Endothelial cell of umbilical vein (primary cell): ENCODE measurements around the gene CNTN2. TPM values are rescaled to one million over a fixed set of nuclear protein-coding genes. Genes with fewer than 3 reads are reported as not detected.

Experiments used
- BruUV-seq: library from RNA; stranded (reverse); fragments of 400-500 nt; replicated peaks from 2 replicates; lab custom pipeline; 2021; lab: Mats Ljungman, UMichigan
- CTCF ChIA-PET: fragments of 300-600, 350-600 bp; sonication (Branson Sonifier 250); formaldehyde crosslinking; loops from one replicate; lab custom pipeline; 2021; ENCODE audit warnings: antibody characterized with exemption, inconsistent platforms; lab: Charles Lee
- POLR2A ChIA-PET: fragments of 300-600, 350-600 bp; sonication (Branson Sonifier 250); formaldehyde crosslinking; loops from one replicate; lab custom pipeline; 2021; ENCODE audit warnings: antibody characterized with exemption, inconsistent platforms; lab: Charles Lee
- DNase-seq: peaks from one replicate; pipeline ENCODE4 v3.0.0-alpha.2; 2011; ENCODE audit warnings: low read depth, low spot score
- FAIRE-seq: peaks from 2 replicates; lab custom pipeline; 2011; peaks lifted over from hg19 to GRCh38; lab: Jason Lieb, UNC
- H2AFZ ChIP-seq: 2 replicates; pipeline ENCODE4 v1.6.0; 2012; ENCODE audit warnings: low read depth, low read length, control low read depth, inconsistent platforms
- H3K27ac ChIP-seq: 2 replicates; pipeline ENCODE4 v1.5.1; 2011; ENCODE audit warnings: low read depth, mild to moderate bottlenecking, control low read depth, low read length, moderate library complexity; ENCODE audit not compliant: insufficient read depth
- H3K27me3 ChIP-seq, 2 experiments: 2 replicates each; pipeline versions ENCODE4 v1.6.0 to v1.6.1; 2011; ENCODE audit warnings: low read length in 2 of 2, mixed read lengths in 1 of 2; ENCODE audit not compliant: control insufficient read depth in 2 of 2, insufficient read depth in 2 of 2
- H3K36me3 ChIP-seq, 2 experiments: 2 replicates in 1 of 2; 3 replicates in 1 of 2; pipeline ENCODE4 v1.5.1; 2011; ENCODE audit warnings: low read length in 2 of 2, mild to moderate bottlenecking in 1 of 2, moderate library complexity in 1 of 2; ENCODE audit not compliant: control insufficient read depth in 2 of 2, insufficient read depth in 2 of 2; ENCODE audit errors: extremely low read depth in 1 of 2
- H3K4me1 ChIP-seq: 3 replicates; pipeline ENCODE4 v1.5.1; 2011; ENCODE audit warnings: mild to moderate bottlenecking, low read length; ENCODE audit not compliant: control insufficient read depth, insufficient read depth; ENCODE audit errors: extremely low read depth
- H3K4me2 ChIP-seq: 2 replicates; pipeline ENCODE4 v1.6.1; 2011; ENCODE audit warnings: low read length, control low read depth, mixed read lengths; ENCODE audit not compliant: insufficient read depth
- H3K4me3 ChIP-seq, 3 experiments: fragments of 200-600 bp in 1 of 3; sonication (generic), shearing (Covaris generic) in 1 of 3; replicated peaks in 1 of 3; 2 replicates each; pipeline ENCODE4 v1.5.1; 2011 to 2016; ENCODE audit warnings: control low read depth in 3 of 3, low read length in 3 of 3, mild to moderate bottlenecking in 2 of 3, inconsistent platforms in 1 of 3, low read depth in 1 of 3, moderate library complexity in 1 of 3; ENCODE audit not compliant: insufficient read depth in 1 of 3
- H3K79me2 ChIP-seq: 2 replicates; pipeline ENCODE4 v1.6.0; 2012; ENCODE audit warnings: low read length, inconsistent platforms; ENCODE audit not compliant: control insufficient read depth, insufficient read depth
- H3K9ac ChIP-seq: replicated peaks from 2 replicates; pipeline ENCODE3; 2011; ENCODE audit warnings: low read length, control low read depth; ENCODE audit not compliant: insufficient read depth; ENCODE audit errors: extremely low read depth
- H3K9me1 ChIP-seq: replicated peaks from 3 replicates; pipeline ENCODE4 v1.6.0; 2011; ENCODE audit warnings: mild to moderate bottlenecking, low read length; ENCODE audit not compliant: control insufficient read depth, insufficient read depth; ENCODE audit errors: extremely low read depth
- H3K9me3 ChIP-seq: replicated peaks from 2 replicates; pipeline ENCODE4 v1.5.1; 2012; ENCODE audit warnings: low read length, inconsistent platforms; ENCODE audit not compliant: control insufficient read depth, insufficient read depth
- H4K20me1 ChIP-seq: replicated peaks from 2 replicates; pipeline ENCODE3; 2011; ENCODE audit warnings: mild to moderate bottlenecking, low read length; ENCODE audit not compliant: control insufficient read depth, insufficient read depth; ENCODE audit errors: extremely low read depth
- EZH2 ChIP-seq: IDR thresholded peaks from 2 replicates; pipeline ENCODE4 v1.6.1; 2012; ENCODE audit warnings: borderline replicate concordance, low read depth, mild to moderate bottlenecking, moderate library complexity, low read length, inconsistent platforms; ENCODE audit not compliant: severe bottlenecking
- FOS ChIP-seq: IDR thresholded peaks from 2 replicates; pipeline ENCODE4 v1.6.1; 2011; ENCODE audit warnings: mild to moderate bottlenecking, low read length, moderate library complexity, borderline replicate concordance; ENCODE audit not compliant: insufficient read depth
- GATA2 ChIP-seq: IDR thresholded peaks from 2 replicates; pipeline ENCODE4 v1.7.0; 2011; ENCODE audit warnings: low read depth, mild to moderate bottlenecking, moderate library complexity, mixed read lengths, low read length; ENCODE audit not compliant: insufficient read length, insufficient read depth
- JUN ChIP-seq: IDR thresholded peaks from 2 replicates; pipeline ENCODE4 v1.6.1; 2011; ENCODE audit warnings: borderline replicate concordance, low read depth; ENCODE audit not compliant: insufficient read length, insufficient read depth
- MYC ChIP-seq: IDR thresholded peaks from one replicate; pipeline ENCODE4 v1.6.1; 2011; ENCODE audit warnings: mild to moderate bottlenecking, low read depth, low read length
- POLR2A ChIP-seq: IDR thresholded peaks from 2 replicates; pipeline ENCODE4 v1.6.1; 2012; ENCODE audit warnings: low read depth, mild to moderate bottlenecking, control low read depth, low read length
- POLR2AphosphoS5 ChIP-seq: IDR thresholded peaks from 2 replicates; pipeline ENCODE4 v1.6.1; 2012; ENCODE audit warnings: low read depth, mild to moderate bottlenecking, control low read depth, low read length, moderate library complexity; ENCODE audit not compliant: insufficient read depth
- dilution Hi-C: fragments of 300-500 bp; cut with MboI; formaldehyde crosslinking; loops from one replicate; pipeline ENCODE4 v1.15.0; 2019; ENCODE audit warnings: low sequenced_read_pairs; ENCODE audit not compliant: extremely low pct_ligation_motif_present
- intact Hi-C: fragments of 100-400 bp; cut with micrococcal nuclease; formaldehyde crosslinking; loops from one replicate; pipeline ENCODE4 v1.10.0; 2022
- polyA plus RNA-seq, 4 experiments: library from polyadenylated mRNA; depleted of rRNA in 3 of 4; stranded (reverse) in 3 of 4; unstranded in 1 of 4; fragments of >200 nt; gene quantifications; 2 replicates each; pipeline versions ENCODE4 v1.2.1 to v1.2.3, GENCODE V29; 2011 to 2012; ENCODE audit warnings: missing spikeins in 1 of 4
- total RNA-seq: library from RNA; stranded (reverse); gene quantifications from 2 replicates; pipeline ENCODE4 v1.2.3, GENCODE V29; 2021
- TF ChIP-seq, protein P1 (sequence below), 2 donors: IDR thresholded peaks; 1 replicate in 1 of 2; 2 replicates in 1 of 2; pipeline ENCODE4 v1.5.1; 2011; ENCODE audit warnings: low read length in 2 of 2, mild to moderate bottlenecking in 2 of 2, moderate library complexity in 2 of 2, control low read depth in 1 of 2, inconsistent platforms in 1 of 2, low read depth in 1 of 2; ENCODE audit not compliant: insufficient read depth in 1 of 2; ENCODE audit errors: extremely low read depth in 1 of 2
- TF ChIP-seq, protein P2 (sequence below): IDR thresholded peaks from 2 replicates; pipeline ENCODE4 v1.6.1; 2011; ENCODE audit not compliant: insufficient read depth, insufficient read length

Gene CNTN2
- total and polyA plus RNA-seq, 2 donors (not counting 3 experiments of a cell fraction or from before 2014, with no cell fraction given), result not detected

DNA sequence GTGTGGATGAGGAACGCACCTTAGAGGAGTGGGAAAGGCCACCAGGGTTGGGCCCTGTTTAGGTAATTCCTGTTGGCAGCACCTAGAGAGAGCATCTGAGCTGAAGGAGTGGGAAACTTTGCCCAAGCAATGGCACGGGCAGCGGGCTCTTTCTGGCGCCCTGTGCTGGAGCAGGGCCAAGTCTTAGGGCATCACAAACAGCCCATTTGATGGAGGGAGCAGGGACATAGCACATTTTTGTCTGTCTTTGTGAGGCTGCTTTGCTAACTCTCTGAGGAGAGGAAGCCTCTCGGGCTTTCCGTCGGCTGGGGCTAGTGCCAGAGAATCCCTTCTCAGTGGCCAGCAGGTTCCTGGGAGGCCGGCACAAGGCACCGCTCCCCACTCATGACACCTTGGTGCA lies 22.5 kb upstream of the CNTN2 start:
- Histone ChIP-seq H3K4me2 (no peak overlapping the region), H3K79me2 (no peaks in the 10 kb centered on the region), H3K4me1 (no peaks in the 10 kb centered on the region), H3K9me3 (no peaks in the 10 kb centered on the region), H3K36me3 (no peaks in the 10 kb centered on the region), H3K9ac (no peak overlapping the region), H3K9me1 (no peaks in the 10 kb centered on the region), H3K4me3 (no peak overlapping the region), H2AFZ (no peak overlapping the region), H3K27me3 (peaks cover 0 to 5% of the 10 kb centered on the region in 2 experiments), H3K27ac (no peak overlapping the region), H4K20me1 (no peaks in the 10 kb centered on the region)
- no peak for FAIRE-seq
- CTCF ChIA-PET, result interaction anchor here (1.2 kb wide), 2 partner anchors 11 to 32 kb away, joined by 3 read pairs; no protein-coding TSS in a partner anchor
- intact Hi-C loops (no loop called here), dilution Hi-C loops (no loop called here)
- no peak for DNase-seq
- TF ChIP-seq JUN (no peak), POLR2A (no peak), EZH2 (no peak), FOS (no peak), MYC (no peak), POLR2AphosphoS5 (no peak), GATA2 (no peak)
- TF ChIP-seq, protein P1, sequence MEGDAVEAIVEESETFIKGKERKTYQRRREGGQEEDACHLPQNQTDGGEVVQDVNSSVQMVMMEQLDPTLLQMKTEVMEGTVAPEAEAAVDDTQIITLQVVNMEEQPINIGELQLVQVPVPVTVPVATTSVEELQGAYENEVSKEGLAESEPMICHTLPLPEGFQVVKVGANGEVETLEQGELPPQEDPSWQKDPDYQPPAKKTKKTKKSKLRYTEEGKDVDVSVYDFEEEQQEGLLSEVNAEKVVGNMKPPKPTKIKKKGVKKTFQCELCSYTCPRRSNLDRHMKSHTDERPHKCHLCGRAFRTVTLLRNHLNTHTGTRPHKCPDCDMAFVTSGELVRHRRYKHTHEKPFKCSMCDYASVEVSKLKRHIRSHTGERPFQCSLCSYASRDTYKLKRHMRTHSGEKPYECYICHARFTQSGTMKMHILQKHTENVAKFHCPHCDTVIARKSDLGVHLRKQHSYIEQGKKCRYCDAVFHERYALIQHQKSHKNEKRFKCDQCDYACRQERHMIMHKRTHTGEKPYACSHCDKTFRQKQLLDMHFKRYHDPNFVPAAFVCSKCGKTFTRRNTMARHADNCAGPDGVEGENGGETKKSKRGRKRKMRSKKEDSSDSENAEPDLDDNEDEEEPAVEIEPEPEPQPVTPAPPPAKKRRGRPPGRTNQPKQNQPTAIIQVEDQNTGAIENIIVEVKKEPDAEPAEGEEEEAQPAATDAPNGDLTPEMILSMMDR (IDR thresholded peaks at IDR 0.05; ENCODE audit: extremely low read depth in 1 of 2, insufficient read depth in 1 of 2, low read depth in 1 of 2, low read length in 2 of 2), result no peak
- TF ChIP-seq, protein P2, sequence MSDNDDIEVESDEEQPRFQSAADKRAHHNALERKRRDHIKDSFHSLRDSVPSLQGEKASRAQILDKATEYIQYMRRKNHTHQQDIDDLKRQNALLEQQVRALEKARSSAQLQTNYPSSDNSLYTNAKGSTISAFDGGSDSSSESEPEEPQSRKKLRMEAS, result no peak
- BruUV-seq, result no TSS peak
- POLR2A ChIA-PET, result no interaction called here
